HG03342 (cell line): ENCODE data around the gene ZDHHC14.
"Not testable (repeated sequence)": the region's sequence is repeated elsewhere in the genome, so short reads cannot be mapped to it uniquely, and the experiment has no call there.

ENCODE experiments used
- ATAC-seq: cut with Tn5 transposase; IDR thresholded peaks from one replicate; pipeline ENCODE4 v1.9.1; 2021; ENCODE audit warnings: mild to moderate bottlenecking, moderate library complexity; ENCODE audit not compliant: unreplicated experiment

The ZDHHC14 gene

GRCh38 chr6:157461000-157461915 lies 80.3 kb downstream of the ZDHHC14 start:
- ATAC-seq, result peak; percentile 51

GRCh38 chr6:157462956-157463742 lies 82.2 kb downstream of the ZDHHC14 start:
- no peak for ATAC-seq

GRCh38 chr6:157463743-157464135 lies 82.7 kb downstream of the ZDHHC14 start:
- not testable (repeated sequence) for ATAC-seq

GRCh38 chr6:157464653-157465535 lies 83.9 kb downstream of the ZDHHC14 start:
- ATAC-seq, result peak; percentile 41

- no peak for ATAC-seq
Measured at GRCh38 chr6:157466342-157466648, 85.3 kb downstream of the ZDHHC14 start.

GRCh38 chr6:157467339-157467738 lies 86.3 kb downstream of the ZDHHC14 start:
- ATAC-seq, result not testable (repeated sequence)

- ATAC-seq, result no peak
Measured at GRCh38 chr6:157468054-157468453, 87.1 kb downstream of the ZDHHC14 start.

- ATAC-seq, result no peak
Measured at GRCh38 chr6:157468574-157468973, 87.6 kb downstream of the ZDHHC14 start.

GRCh38 chr6:157469378-157469777 lies 88.4 kb downstream of the ZDHHC14 start:
- ATAC-seq, result no peak

- ATAC-seq, result no peak
Measured at GRCh38 chr6:157471077-157471686, 90.2 kb downstream of the ZDHHC14 start.

- ATAC-seq, result no peak
Measured at GRCh38 chr6:157471895-157472686, 91.1 kb downstream of the ZDHHC14 start.

- ATAC-seq, result no peak
Measured at GRCh38 chr6:157476797-157477196, 95.8 kb downstream of the ZDHHC14 start.

- ATAC-seq, result no peak
Measured at GRCh38 chr6:157478926-157479325, 97.9 kb downstream of the ZDHHC14 start.

- no peak for ATAC-seq
Measured at GRCh38 chr6:157479464-157480303, 98.7 kb downstream of the ZDHHC14 start.

GRCh38 chr6:157481189-157481864 lies 100.3 kb downstream of the ZDHHC14 start:
- ATAC-seq, result no peak

- ATAC-seq, result no peak
Measured at GRCh38 chr6:157481865-157482249, 100.9 kb downstream of the ZDHHC14 start.

GRCh38 chr6:157483770-157484169 lies 102.8 kb downstream of the ZDHHC14 start:
- ATAC-seq, result no peak

GRCh38 chr6:157484181-157484580 lies 103.2 kb downstream of the ZDHHC14 start:
- no peak for ATAC-seq
